Fibroblast of skin of back (primary cell): ENCODE results near the gene USH2A.
A peak's percentile ranks its signal among the peaks of the same experiment; 100 is the strongest.
"Not testable (repeated sequence)": the region's sequence is repeated elsewhere in the genome, so short reads cannot be mapped to it uniquely, and the experiment has no call there.

Experiments used
- DNase-seq: peaks from one replicate; pipeline ENCODE4 v3.0.0-alpha.2; 2013

USH2A gene

DNA sequence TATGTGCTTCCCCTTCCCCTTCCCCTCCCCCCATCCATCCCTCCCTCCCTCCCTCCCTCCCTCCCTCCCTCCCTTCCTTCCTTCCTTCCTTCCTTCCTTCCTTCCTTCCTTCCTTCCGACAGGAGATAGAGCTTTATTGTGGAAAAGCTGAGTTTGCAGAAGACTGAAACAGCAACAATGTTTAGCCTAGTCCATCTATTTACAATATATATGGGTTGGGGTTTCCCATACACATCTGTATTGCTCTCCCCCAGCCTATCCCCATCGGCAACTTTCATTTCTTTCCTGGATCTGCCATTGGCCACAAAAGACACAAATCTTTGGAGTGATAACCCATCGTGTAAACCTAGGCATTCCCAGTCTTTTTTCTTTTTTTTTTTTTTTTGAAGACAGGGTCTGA is 222.3 kb downstream of the USH2A start:
- no peak for DNase-seq

DNA sequence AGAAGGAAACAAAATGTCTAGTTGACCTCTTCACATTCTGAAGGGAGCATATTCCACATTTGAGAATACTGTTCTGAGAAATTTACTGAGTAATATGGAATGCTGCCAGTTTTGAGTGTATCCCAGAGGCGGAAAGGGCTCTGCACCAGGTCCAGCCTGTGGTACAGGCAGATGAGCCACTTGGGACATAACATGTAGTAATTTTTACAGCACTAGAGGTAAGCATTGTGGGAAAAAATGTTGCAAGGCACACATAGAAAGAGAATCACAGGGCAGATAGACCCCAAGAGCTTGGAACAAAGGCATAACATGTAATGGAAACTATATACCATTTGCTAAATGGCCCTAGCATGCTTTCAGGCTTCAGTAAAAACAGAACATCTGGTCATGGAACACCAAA is 228.5 kb downstream of the USH2A start:
- DNase-seq = no peak

- no peak for DNase-seq
These were observed 229.3 kb downstream of the USH2A start for GRCh38 chr1:216193839-216194443.

DNA sequence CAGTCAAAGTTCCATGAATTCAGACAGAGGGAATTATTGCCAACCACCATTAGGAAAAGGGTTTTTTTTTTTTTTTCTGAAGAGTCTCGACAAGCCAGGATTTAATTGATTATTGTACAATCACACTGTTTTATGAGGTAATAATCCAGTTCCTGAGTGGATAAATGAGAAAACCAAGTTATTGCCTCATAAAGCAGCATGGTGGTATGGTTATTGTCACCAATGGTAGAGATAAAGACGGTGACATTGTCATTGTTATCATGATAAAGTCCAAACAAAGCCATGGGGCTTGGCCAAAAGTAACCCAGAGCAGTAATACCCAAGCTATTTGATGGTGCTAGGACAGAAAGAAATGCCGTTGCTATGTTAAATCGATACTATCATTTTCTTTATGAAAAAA is 232.8 kb downstream of the USH2A start:
- DNase-seq = no peak

DNA sequence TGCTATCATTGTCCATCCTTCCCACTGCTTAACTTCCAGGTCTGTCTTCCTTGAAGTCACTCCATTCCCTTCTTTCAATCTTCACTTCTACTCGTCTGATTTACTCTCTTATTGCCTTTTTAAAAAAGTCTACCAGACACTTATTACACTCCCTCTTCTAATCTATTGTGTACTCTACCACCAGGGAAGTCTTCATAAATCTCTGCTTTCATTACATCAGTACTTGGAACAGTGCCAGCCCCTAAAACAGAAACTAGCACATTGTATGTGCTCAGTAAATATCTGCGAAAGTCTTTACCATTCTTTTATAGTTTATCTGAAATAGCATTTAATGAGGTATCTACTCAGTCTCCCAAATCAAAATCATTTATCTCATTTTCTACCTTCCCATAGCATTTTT is 236.4 kb downstream of the USH2A start:
- DNase-seq = peak; percentile 54

GRCh38 chr1:216186141-216186540 is 237.1 kb downstream of the USH2A start:
- DNase-seq = no peak

GRCh38 chr1:216184126-216184680 is 239.0 kb downstream of the USH2A start:
- DNase-seq = no peak

DNA sequence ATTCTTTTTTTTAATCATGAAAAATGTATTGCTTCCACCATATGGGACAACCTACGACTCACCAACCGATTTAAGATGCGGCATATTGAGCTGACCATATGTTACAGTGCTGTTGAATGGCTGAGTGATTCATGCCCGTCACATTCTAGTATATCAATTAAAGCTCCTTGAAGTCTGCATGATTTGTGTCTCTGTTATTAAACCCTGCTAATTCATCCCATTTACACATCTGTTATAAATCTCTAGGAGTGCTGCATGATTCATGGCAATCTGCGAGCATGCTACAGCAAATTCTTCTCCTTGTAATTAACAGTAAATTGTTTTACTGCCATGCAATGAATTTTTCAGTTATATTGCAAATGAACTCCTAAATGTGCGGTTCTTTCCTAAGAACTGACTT is 239.8 kb downstream of the USH2A start:
- peak; percentile 30 for DNase-seq

DNA sequence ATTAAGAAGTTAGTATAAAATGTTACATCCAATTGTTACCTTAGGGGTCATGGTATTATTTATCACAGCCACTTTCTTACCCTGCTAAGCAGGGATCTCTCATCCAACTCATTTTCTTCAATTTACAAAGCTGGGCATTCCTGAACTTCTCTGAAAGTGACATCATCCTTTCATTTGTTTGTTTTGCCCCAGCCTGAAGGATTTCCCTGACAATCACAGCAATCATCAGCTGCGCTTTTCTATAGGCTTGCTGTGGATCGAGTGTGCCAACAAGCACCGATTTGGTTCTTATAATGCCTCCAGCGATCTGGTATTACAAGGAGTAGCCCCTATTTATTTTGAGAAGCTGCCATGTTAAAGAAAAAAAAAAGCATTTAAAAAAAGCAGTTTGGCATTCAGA is 240.2 kb downstream of the USH2A start:
- DNase-seq = peak; percentile 80

DNA sequence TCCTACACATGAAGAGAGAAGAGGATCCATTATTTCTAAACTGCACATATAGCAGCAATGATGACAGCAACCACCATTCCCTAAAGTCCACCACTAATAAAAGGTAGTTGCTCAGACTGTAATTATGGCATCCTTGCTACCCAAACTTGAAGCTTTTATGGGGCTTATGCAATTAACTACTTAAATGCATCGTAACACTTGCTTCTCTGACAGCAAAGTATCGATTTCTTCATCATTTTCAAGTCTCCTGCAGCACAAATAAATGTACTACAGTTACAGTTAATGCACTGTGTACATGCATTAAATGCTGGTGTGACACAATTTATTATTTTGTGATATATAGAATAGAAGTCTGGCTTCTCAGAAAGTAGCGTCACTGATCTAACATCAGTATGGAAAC is 241.7 kb downstream of the USH2A start:
- no peak for DNase-seq

- DNase-seq = peak; percentile 72
These were observed 245.0 kb downstream of the USH2A start for GRCh38 chr1:216178281-216178680.

DNA sequence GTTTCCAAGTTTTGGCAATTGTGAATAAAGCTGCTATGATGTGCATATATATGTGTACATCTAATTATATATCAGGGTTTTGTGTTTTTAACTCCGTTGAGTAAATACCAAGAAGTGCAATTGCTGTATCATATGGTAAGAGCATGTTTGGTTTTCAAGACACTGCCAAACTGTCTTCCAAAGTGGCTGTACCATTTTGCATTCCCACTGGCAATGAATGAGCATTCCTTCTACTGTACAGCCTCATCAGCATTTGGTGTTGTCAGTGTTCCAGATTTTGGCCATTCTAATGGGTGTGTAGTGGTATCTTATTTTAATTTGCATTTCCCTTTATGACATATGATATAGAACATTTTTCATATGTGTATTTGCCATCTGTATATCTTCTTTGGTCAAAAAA is 246.3 kb downstream of the USH2A start:
- no peak for DNase-seq

- DNase-seq = no peak
These were observed 247.5 kb downstream of the USH2A start for GRCh38 chr1:216175714-216176113.

GRCh38 chr1:216173376-216173995 is 249.8 kb downstream of the USH2A start:
- DNase-seq = no peak

DNA sequence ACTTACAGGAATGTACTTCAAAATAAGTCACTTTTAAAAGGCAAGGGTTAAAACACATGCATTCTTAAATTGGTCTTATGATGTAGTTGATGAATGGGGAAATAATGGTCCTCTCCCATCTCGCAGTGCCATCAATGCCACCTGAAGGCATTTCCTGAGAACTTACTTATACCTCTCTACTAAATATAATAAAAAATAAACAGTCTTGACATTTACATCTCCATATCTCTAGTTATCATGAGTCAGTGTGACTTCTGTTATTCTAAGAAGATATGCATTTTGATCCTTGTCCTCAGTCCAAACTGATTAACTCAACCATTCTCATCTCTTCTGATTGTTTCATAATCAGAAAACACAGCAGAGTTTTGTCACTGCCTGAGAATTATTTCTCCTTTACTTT is 253.9 kb downstream of the USH2A start:
- DNase-seq = peak; percentile 8

- DNase-seq = no peak
These were observed 254.7 kb downstream of the USH2A start for GRCh38 chr1:216168546-216168945.

- no peak for DNase-seq
These were observed 269.2 kb downstream of the USH2A start for GRCh38 chr1:216154063-216154462.

DNA sequence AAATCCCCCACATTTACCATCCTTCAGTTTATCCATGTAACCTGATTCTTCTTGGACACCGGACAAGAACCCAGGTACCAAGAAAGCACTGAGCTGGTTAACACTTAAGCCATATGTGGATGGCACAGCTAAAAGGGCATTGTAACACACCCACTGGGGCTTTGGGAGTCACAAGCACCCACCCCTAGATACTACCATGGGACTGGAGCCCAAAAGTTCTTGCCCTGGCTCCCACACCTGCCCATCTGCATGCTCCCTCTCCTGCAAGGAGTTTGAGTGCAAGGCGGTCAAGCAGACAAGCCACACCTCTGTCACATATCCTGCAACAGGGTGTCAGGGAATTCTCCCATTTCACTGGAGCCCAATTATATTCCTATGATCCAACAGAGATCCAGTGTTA is 270.1 kb downstream of the USH2A start:
- no peak for DNase-seq

DNA sequence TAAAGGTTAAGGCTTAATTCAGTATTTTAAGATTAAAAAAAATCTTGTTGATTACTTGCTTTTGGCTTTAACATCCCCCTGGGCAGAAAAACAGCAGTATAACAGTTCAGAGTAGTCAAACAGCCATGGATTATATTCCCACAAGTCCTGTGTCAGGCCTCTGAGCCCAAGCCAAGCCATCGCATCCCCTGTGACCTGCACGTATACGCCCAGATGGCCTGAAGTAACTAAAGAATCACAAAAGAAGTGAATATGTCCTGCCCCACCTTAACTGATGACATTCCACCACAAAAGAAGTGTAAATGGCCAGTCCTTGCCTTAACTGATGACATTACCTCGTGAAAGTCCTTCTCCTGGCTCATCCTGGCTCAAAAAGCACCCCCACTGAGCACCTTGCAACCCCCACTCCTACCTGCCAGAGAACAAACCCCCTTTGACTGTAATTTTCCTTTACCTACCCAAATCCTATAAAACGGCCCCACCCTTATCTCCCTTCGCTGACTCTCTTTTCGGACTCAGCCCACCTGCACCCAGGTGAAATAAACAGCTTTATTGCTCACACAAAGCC is 277.7 kb downstream of the USH2A start:
- not testable (repeated sequence) for DNase-seq

DNA sequence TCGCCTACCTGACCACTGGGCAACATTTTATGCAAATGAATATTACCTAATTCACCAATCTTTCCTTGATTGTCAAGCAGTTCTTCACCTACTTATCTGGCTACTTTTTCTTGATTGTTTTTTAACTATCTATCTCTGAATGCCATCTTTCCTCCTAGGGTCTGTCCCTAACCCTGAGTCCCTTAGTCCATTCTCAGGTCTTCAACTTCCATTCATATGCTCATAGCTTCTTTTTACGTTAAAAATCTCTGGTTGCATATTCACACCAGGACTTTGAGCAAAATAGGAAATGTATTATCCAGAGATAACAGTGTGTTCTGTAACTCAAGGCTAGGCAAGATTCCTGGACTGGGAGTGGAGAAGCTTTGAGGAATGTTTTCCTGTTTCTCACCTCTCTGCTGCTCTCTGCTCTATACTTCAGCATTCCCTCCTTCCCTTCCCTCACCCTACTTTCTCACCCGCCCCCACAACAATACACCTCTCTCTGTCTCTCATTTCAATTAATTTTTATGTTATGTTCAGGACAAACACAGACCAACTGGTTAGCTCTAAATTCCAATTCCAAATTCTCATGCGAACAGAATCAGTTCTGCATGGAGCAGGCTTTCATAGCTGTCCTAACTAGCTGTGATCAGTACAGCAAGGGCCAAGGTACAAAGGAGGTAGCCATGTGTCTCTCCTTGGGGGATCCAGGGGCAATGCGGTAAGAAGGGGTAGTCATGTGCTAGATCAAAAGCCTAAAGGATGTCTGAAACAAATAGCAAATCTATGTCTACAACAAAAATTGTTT is 278.4 kb downstream of the USH2A start:
- DNase-seq = no peak

DNA sequence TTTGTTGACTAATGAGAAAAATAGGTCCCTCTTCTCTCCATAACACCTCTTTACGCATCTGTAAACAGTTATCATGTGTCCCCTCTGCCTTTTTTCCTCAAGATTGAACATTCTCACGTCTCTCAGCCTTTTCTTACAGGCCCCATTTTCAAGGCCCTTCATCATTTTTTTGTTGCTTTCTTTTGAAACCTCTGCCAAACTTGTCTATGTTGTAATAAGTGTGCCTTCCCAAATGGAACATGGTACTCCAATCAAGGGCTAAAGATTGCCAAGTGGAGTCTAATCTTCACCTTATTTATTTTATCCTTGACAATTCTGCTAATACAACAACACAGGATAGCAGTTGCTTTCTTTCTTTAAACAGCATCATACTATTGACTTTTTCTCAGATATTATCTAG is 280.3 kb downstream of the USH2A start:
- DNase-seq = no peak

GRCh38 chr1:216140730-216141524 is 282.3 kb downstream of the USH2A start:
- DNase-seq = peak; percentile 23
